HG03060 (cell line): ENCODE data around the gene SEPTIN12.

Experiments used
- ATAC-seq: cut with Tn5 transposase; IDR thresholded peaks from one replicate; pipeline ENCODE4 v1.9.1; 2021; ENCODE audit warnings: low read depth, moderate number of reproducible peaks; ENCODE audit not compliant: unreplicated experiment

The SEPTIN12 gene

GRCh38 chr16:4803401-4803844, 15.3 kb upstream of the SEPTIN12 start:
- no peak for ATAC-seq

DNA sequence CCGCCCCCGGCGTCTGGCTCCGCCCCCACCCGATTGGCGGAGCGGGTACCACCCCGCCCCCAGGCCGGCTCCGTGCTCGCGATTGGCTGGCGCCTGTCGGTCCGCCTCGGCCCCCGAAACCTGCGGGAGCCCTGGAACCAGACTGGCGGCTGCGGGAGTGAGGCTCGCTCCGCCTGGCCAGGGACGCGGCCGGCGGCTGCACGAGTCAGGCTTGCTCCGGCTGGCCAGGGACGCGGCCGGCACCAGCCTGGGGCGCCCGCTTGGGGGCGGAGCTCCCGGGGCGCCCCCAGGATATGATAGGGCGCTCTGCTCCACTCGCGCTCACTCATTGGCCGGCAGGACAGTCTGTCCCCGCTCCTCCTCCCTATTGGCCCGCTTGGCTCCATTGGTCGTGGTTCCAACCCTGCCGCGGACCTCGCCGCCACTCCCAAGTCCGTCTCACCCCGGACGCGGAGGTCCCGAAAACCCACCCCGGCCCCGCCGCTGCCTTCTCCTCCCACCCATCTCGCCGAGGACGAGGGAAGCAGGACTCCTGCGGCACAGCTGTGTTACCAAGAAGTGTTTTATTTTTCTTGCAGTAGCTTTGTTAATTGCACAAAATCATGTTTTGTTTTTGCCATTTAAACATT, 14.6 kb upstream of the SEPTIN12 start:
- peak; percentile 95 for ATAC-seq

GRCh38 chr16:4801962-4802658, 14.0 kb upstream of the SEPTIN12 start, which contains the start of gene ROGDI:
ROGDI (minus strand) TSS chr16:4802633; CDS start chr16:4802571, 62 bp downstream.
- ATAC-seq = peak; percentile 14

- ATAC-seq = no peak
These were observed 13.2 kb upstream of the SEPTIN12 start for GRCh38 chr16:4801051-4801961.

DNA sequence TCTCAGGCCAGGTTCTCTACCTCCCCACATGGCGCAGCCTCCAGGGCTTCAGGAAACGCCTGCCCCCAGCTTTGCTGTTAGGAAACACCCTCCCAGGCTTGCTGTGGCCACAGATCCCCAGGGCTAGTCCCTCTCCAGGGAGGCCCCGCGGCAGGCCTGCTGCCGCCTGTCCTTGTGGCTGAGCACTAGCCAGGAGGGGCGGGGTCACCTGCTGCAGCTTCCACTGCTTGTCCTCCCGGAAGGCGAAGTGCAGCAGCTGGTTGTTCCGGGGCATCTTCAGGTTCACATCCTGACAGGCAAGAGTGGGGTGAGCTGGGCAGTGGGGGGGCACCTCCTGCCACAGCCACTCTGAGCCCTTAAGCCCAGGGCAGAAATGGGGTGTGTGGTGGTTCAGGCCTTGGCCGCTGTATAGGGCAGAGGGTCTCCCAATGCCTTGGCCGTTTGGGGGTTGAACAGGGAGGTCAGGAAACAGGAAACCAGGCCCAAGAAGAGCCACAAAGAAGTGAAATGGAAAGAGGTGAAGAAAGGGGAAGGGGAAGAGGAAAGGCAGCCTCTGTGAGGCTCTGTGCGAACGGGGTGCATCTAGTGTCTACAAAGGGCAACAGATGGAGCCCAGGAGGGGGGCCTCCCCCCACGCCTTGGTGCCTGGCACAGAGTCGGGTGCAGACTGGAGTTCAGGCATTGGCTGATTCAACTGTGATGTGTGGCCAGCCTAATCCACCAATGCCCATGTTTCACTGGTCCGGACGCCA, 12.3 kb upstream of the SEPTIN12 start:
- no peak for ATAC-seq

GRCh38 chr16:4799171-4799855, 11.2 kb upstream of the SEPTIN12 start:
- ATAC-seq = no peak

- ATAC-seq = no peak
These were observed 10.3 kb upstream of the SEPTIN12 start for GRCh38 chr16:4798456-4798855.

DNA sequence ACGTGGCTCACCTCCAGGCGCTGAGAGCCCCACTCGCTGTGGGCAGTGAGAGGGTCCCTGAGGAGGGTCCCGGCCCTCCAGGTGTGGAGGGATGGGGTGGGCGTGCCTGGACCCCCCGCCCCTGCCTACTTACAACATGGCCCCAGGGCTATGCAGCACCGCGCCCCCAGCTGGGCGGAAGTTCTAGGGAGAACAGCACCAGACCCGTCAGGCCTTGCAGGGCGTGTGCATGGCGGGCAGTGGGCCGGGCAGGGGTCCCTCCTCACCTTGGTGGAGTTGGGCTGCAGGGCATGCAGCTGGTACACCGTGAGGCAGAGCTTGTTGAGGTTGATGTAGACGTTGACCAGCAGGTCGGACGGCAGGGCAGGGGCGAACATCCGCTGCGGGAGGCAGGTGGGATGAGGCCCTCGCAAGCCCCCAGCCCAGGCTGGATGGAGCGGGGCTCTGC, 9.7 kb upstream of the SEPTIN12 start:
- no peak for ATAC-seq

- ATAC-seq = no peak
These were observed 9.0 kb upstream of the SEPTIN12 start for GRCh38 chr16:4796982-4797804.

GRCh38 chr16:4795828-4796572, 7.9 kb upstream of the SEPTIN12 start:
- ATAC-seq = no peak

DNA sequence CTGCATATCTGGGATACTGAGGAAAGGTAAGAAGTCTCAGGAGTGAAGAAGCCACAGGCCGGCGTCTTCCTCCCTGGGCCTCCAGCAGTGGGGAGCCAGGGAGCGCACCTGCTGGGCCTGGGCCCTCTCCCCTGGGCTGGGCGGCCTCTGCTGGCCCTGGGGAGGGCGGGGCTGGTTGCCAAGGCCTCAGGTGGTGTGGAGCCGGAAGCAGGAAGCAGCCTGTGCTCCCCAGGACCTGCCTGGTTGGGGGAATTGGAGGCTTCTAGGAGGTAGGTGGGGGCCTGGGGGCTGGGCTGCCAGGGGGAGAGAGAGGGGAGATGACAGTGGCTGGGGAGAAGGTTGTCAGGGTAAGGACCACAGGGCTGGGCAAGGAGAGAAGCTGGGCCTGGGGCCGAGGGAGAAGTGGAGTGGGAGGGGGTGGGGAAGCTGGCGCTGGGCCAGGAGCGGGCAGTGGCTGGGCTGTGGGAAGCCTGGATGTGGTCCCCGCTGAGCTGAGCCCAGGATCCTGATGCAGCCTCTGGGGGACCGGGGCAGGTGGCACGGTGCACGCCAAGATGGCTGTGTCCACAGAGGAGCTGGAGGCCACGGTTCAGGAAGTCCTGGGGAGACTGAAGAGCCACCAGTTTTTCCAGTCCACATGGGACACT, 7.2 kb upstream of the SEPTIN12 start, which contains the start of gene SMIM22:
Gene SMIM22 (plus strand): TSS at position 189 of the 647 bp plus-strand sequence. CDS start 366 bp downstream, at position 555.
- no peak for ATAC-seq

- no peak for ATAC-seq
These were observed 4.9 kb upstream of the SEPTIN12 start for GRCh38 chr16:4792951-4793513.

- ATAC-seq = no peak
These were observed 2.7 kb upstream of the SEPTIN12 start for GRCh38 chr16:4790871-4791270.

GRCh38 chr16:4790261-4790660, 2.1 kb upstream of the SEPTIN12 start:
- no peak for ATAC-seq

DNA sequence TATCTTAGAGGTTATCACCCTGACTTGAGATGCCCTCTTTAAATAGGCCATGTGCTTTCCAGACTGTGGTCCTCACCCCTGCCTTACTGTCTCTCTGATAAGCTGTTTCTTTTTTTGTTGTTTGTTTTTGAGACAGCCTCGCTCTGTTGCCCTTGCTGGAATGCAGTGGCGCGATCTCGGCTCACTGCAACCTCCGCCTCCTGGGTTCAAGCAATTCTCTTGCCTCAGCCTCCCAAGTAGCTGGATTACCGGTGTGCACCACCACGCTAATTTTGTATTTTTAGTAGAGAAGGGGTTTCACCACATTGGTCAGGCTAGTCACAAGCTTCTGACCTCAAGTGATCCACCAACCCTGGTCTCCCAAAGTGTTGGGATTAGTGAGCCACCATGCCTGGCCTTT, 765 bp upstream of the SEPTIN12 start:
- ATAC-seq = no peak

DNA sequence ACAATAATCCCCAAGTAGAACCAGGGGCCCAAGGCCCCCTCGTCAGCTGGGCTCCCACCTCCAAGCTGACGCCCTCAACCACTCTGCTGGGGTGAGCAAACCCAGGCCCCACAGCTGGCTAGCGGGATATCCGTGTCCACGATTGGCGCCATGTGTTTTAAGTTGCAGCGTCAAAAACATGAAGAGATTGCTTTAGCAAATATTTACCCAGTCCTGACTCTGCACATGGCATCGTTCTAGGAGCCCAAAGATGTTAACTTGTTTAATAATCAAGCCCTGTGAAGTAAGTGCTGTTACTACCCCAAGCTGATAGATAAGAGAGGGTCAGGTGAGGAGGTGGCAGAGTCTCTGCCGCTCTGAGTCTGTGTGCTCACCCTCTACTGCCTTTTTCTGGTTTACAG, 344 bp upstream of the SEPTIN12 start:
- no peak for ATAC-seq

- no peak for ATAC-seq
These were observed 1.1 kb downstream of the SEPTIN12 start for GRCh38 chr16:4787068-4787467.
